ENCODE measurements around the gene SV2B.
A peak's percentile ranks its signal among the peaks of the same experiment; 100 is the strongest.
"Not testable (repeated sequence)": the region's sequence is repeated elsewhere in the genome, so short reads cannot be mapped to it uniquely, and the experiment has no call there.

SV2B gene

GRCh38 chr15:91099995-91100813 lies at the start of gene SV2B:
Gene SV2B (plus strand): TSS chr15:91100257. CDS start chr15:91226264, 126,007 bp downstream.
- DNase-seq, result peak; percentile 26 to 30

GRCh38 chr15:91051248-91051647 lies 48.8 kb upstream of the SV2B start:
- DNase-seq, result no peak

- DNase-seq, result no peak
Measured at GRCh38 chr15:91054816-91055215, 45.2 kb upstream of the SV2B start.

GRCh38 chr15:91055548-91056331 lies 44.3 kb upstream of the SV2B start:
- DNase-seq, result peak; percentile 65 to 76

- DNase-seq, result no peak
Measured at GRCh38 chr15:91061230-91061629, 38.8 kb upstream of the SV2B start.

- no peak for DNase-seq
Measured at GRCh38 chr15:91061997-91062396, 38.1 kb upstream of the SV2B start.

- DNase-seq, result no peak
Measured at GRCh38 chr15:91065505-91065904, 34.6 kb upstream of the SV2B start.

GRCh38 chr15:91067036-91067435 lies 33.0 kb upstream of the SV2B start:
- DNase-seq, result no peak

- no peak for DNase-seq
Measured at GRCh38 chr15:91068436-91068835, 31.6 kb upstream of the SV2B start.

GRCh38 chr15:91068966-91069365 lies 31.1 kb upstream of the SV2B start:
- DNase-seq, result no peak

- DNase-seq, result no peak
Measured at GRCh38 chr15:91070872-91071271, 29.2 kb upstream of the SV2B start.

GRCh38 chr15:91072161-91072560 lies 27.9 kb upstream of the SV2B start:
- DNase-seq, result peak in 1 of 2 experiments; percentile 10

- no peak for DNase-seq
Measured at GRCh38 chr15:91073077-91073476, 27.0 kb upstream of the SV2B start.

GRCh38 chr15:91073768-91074167 lies 26.3 kb upstream of the SV2B start:
- no peak for DNase-seq

- DNase-seq, result no peak
Measured at GRCh38 chr15:91075739-91076138, 24.3 kb upstream of the SV2B start.

GRCh38 chr15:91077029-91077428 lies 23.0 kb upstream of the SV2B start:
- DNase-seq, result no peak

- not testable (repeated sequence) for DNase-seq
Measured at GRCh38 chr15:91093866-91094265, 6.2 kb upstream of the SV2B start.

GRCh38 chr15:91098451-91098850 lies 1.6 kb upstream of the SV2B start:
- DNase-seq, result no peak

GRCh38 chr15:91099616-91099994 lies 452 bp upstream of the SV2B start:
- peak; percentile 13 to 32 for DNase-seq

GRCh38 chr15:91100814-91101607 lies 954 bp downstream of the SV2B start:
- DNase-seq, result peak in 1 of 2 experiments; percentile 14

GRCh38 chr15:91101608-91101920 lies 1.5 kb downstream of the SV2B start:
- no peak for DNase-seq

GRCh38 chr15:91102546-91103330 lies 2.7 kb downstream of the SV2B start:
- DNase-seq, result no peak

GRCh38 chr15:91104111-91104510 lies 4.1 kb downstream of the SV2B start:
- DNase-seq, result no peak
